ENCODE measurements around the gene GPC5.

- no peak for TF ChIP-seq ZNF274 (IDR thresholded peaks at IDR 0.05; ENCODE audit: low read length)
- no peak for TF ChIP-seq ZNF274 (tag by site-specific recombination; IDR thresholded peaks at IDR 0.05; ENCODE audit: borderline replicate concordance)
- no peak for TF ChIP-seq ZNF830 (tag by site-specific recombination; IDR thresholded peaks at IDR 0.05; ENCODE audit: low read depth)
- TF ChIP-seq, protein P1, sequence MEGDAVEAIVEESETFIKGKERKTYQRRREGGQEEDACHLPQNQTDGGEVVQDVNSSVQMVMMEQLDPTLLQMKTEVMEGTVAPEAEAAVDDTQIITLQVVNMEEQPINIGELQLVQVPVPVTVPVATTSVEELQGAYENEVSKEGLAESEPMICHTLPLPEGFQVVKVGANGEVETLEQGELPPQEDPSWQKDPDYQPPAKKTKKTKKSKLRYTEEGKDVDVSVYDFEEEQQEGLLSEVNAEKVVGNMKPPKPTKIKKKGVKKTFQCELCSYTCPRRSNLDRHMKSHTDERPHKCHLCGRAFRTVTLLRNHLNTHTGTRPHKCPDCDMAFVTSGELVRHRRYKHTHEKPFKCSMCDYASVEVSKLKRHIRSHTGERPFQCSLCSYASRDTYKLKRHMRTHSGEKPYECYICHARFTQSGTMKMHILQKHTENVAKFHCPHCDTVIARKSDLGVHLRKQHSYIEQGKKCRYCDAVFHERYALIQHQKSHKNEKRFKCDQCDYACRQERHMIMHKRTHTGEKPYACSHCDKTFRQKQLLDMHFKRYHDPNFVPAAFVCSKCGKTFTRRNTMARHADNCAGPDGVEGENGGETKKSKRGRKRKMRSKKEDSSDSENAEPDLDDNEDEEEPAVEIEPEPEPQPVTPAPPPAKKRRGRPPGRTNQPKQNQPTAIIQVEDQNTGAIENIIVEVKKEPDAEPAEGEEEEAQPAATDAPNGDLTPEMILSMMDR (tag by site-specific recombination; IDR thresholded peaks at IDR 0.05) = no peak
- TF ChIP-seq ZBTB8A (tag by site-specific recombination; IDR thresholded peaks at IDR 0.05) = no peak
Measured at GRCh38 chr13:91739751-91740150, 341.3 kb downstream of the GPC5 start.

Data from HEK293 (cell line).